Activated naive CD8-positive, alpha-beta T cell treated with anti-CD3 and anti-CD28 coated beads, Interleukin-2, amount 10 ng/mL, durations not matched to agents 7 days and 5 days (primary cell): ENCODE results near the gene MYH9. TPM values are rescaled to one million over a fixed set of nuclear protein-coding genes. Genes with fewer than 3 reads are reported as not detected.

Experiments used
- ATAC-seq: fragments of 150-1000 bp; cut with Tn5 transposase; one replicate; pipeline ENCODE4 v1.10.0; 2021; ENCODE audit warnings: low read depth, moderate library complexity
- POLR2A ChIA-PET: fragments of 350-600 bp; sonication (Branson Sonifier 250); formaldehyde crosslinking; loops from one replicate; lab custom pipeline; 2021; ENCODE audit warnings: antibody characterized with exemption; lab: Charles Lee
- DNase-seq: peaks from one replicate; pipeline ENCODE4 v3.0.0; 2021
- H3K27ac Mint-ChIP-seq: one replicate; pipeline ENCODE4 v1.8.0; 2022; ENCODE audit warnings: mild to moderate bottlenecking, mixed read lengths
- H3K27me3 Mint-ChIP-seq: one replicate; pipeline ENCODE4 v1.8.0; 2022; ENCODE audit warnings: mild to moderate bottlenecking, moderate library complexity, mixed read lengths
- H3K36me3 Mint-ChIP-seq: one replicate; pipeline ENCODE4 v1.8.0; 2021; ENCODE audit warnings: mild to moderate bottlenecking, mixed read lengths
- H3K4me1 Mint-ChIP-seq: one replicate; pipeline ENCODE4 v1.8.0; 2021; ENCODE audit warnings: mixed read lengths
- H3K4me3 Mint-ChIP-seq: one replicate; pipeline ENCODE4 v1.8.0; 2022; ENCODE audit warnings: mild to moderate bottlenecking, moderate library complexity, mixed read lengths
- H3K9me3 Mint-ChIP-seq: one replicate; pipeline ENCODE4 v1.8.0; 2021; ENCODE audit warnings: mixed read lengths
- microRNA-seq: library from miRNA; unstranded; fragments of <30 nt; microRNA quantifications from one replicate; pipeline ENCODE4 v1.2.0, GENCODE V29; 2022
- total RNA-seq, 2 experiments: library from RNA; stranded (reverse); gene quantifications; one replicate each; pipeline ENCODE4 v1.2.3, GENCODE V29; 2021

Gene MYH9
- total RNA-seq, 2 experiments from 2014 or later = 803 to 821 TPM

DNA sequence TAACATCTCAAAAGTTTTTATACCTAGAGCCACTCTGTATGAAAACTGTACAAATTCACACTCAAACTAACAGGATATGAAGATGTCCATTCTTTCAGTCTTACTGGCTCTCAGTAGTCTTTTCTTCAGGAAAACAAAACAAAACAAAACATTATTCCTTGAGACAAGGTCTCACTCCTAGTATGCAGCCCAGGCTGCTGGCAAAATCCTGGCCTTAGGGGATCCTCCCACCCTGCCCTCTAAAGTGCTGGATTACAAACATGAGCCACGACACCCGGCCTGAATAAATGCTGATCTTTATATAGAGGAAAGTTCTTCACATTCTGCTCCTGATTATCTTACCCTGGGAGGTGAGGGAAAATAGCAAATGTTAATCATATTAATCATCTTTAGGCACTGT lies 153.6 kb downstream of the MYH9 start:
- H3K27me3 Mint-ChIP-seq = no peaks in the 10 kb centered on the region
- peak overlapping the region; percentile 76 for H3K4me3 Mint-ChIP-seq
- peaks cover 51% of the 10 kb centered on the region for H3K4me1 Mint-ChIP-seq
- POLR2A ChIA-PET = interaction anchor here (0.6 kb wide), 1 partner anchor 19 kb away, joined by 3 read pairs; the partner anchor contains the start of gene APOL1
- H3K27ac Mint-ChIP-seq = peak overlapping the region; percentile 85
- peaks cover 4% of the 10 kb centered on the region for H3K9me3 Mint-ChIP-seq
- peaks cover 51% of the 10 kb centered on the region for H3K36me3 Mint-ChIP-seq
- DNase-seq (no peak), ATAC-seq (no peak)

DNA sequence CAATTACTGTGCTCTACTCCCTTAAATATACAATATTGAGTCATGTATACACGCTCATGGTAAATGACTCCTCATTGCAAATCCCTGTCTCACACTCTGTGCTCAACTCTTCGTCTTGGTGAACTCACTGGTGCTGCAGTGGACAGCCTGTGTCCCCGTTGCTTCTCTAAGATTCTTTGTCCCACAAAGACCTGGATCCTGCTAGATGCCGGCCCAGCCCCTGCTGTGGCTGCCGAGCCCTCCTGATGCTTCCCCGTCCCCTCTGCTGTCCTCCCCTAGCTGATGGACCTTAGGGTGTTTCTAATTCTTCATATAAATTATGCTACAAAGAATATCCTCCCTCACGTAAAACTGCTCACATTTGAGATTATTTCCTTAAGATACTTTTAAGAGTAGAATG lies 154.0 kb downstream of the MYH9 start:
- Mint-ChIP-seq H3K27ac (peak overlapping the region; percentile 85), H3K4me1 (peaks cover 51% of the 10 kb centered on the region), H3K27me3 (no peaks in the 10 kb centered on the region), H3K4me3 (no peak overlapping the region), H3K9me3 (peaks cover 4% of the 10 kb centered on the region), H3K36me3 (peaks cover 52% of the 10 kb centered on the region)
- ATAC-seq = no peak
- POLR2A ChIA-PET = no interaction called here
- DNase-seq = no peak

GRCh38 chr22:36232715-36233401 lies 154.9 kb downstream of the MYH9 start:
- H3K27me3 Mint-ChIP-seq = no peaks in the 10 kb centered on the region
- no peak overlapping the region for H3K4me3 Mint-ChIP-seq
- peaks cover 50% of the 10 kb centered on the region for H3K4me1 Mint-ChIP-seq
- ATAC-seq = no peak
- H3K36me3 Mint-ChIP-seq = peaks cover 51% of the 10 kb centered on the region
- H3K9me3 Mint-ChIP-seq = peaks cover 4% of the 10 kb centered on the region
- POLR2A ChIA-PET = no interaction called here
- no peak for DNase-seq
- peak overlapping the region; percentile 31 for H3K27ac Mint-ChIP-seq

Small RNA genes lying within 50 kb of the gene (microRNA-seq; reads per million reads assigned to microRNA genes)
- gene MIR6819 = not detected

Other genes with a start within 250 kb of the MYH9 start
- gene APOL3, start 227.2 kb downstream of the MYH9 start, total RNA-seq = 100 to 1,000 TPM; 146 to 159 TPM
- 1 to 10 TPM; 5.7 to 6.5 TPM for gene APOL4, start 186.2 kb downstream of the MYH9 start, total RNA-seq
- 10 to 100 TPM; 77.8 to 85.0 TPM for gene APOL2, start 148.4 kb downstream of the MYH9 start, total RNA-seq
- gene APOL1, start 134.8 kb downstream of the MYH9 start, total RNA-seq = 10 to 100 TPM; 38.4 to 40.9 TPM
- gene TXN2, start 93.7 kb upstream of the MYH9 start, total RNA-seq = 10 to 100 TPM; 64.5 to 64.6 TPM
- gene FOXRED2, start 119.1 kb upstream of the MYH9 start, total RNA-seq = 10 to 100 TPM; 10.9 to 12.0 TPM
- 100 to 1,000 TPM; 198 to 203 TPM for gene EIF3D, start 141.2 kb upstream of the MYH9 start, total RNA-seq